Kidney (tissue), 14 donors: ENCODE data around the gene PLOD1. TPM values are rescaled to one million over a fixed set of nuclear protein-coding genes. Genes with fewer than 3 reads are reported as not detected.

Source experiments
- DNase-seq, 5 donors: peaks; one replicate each; pipeline ENCODE4 v3.0.0-alpha.2; 2013 to 2020
- FAIRE-seq: peaks from 2 replicates; lab custom pipeline; 2012; peaks lifted over from hg19 to GRCh38; lab: Jason Lieb, UNC
- H3K27ac ChIP-seq, 2 donors: one replicate each; pipeline ENCODE4 v1.7.0; 2013; ENCODE audit warnings: low read depth in 2 of 2, low read length in 2 of 2, inconsistent platforms in 1 of 2
- H3K27me3 ChIP-seq: one replicate; pipeline ENCODE4 v1.7.1; 2013; ENCODE audit warnings: low read length, inconsistent platforms; ENCODE audit not compliant: control insufficient read depth, insufficient read depth
- H3K36me3 ChIP-seq, 3 donors: one replicate each; pipeline versions ENCODE4 v1.7.0 to v1.7.1; 2013; ENCODE audit warnings: low read length in 3 of 3, control low read depth in 1 of 3, inconsistent platforms in 1 of 3; ENCODE audit not compliant: insufficient read depth in 3 of 3, control insufficient read depth in 2 of 3
- H3K4me1 ChIP-seq, 3 donors: one replicate each; pipeline versions ENCODE4 v1.7.0 to v1.7.1; 2013; ENCODE audit warnings: low read length in 3 of 3, inconsistent platforms in 1 of 3, low read depth in 1 of 3; ENCODE audit not compliant: control insufficient read depth in 2 of 3, insufficient read depth in 2 of 3
- H3K4me3 ChIP-seq, 3 donors: one replicate each; pipeline versions ENCODE4 v1.7.0 to v1.8.1; 2013; ENCODE audit warnings: low read length in 3 of 3, control low read depth in 1 of 3, inconsistent platforms in 1 of 3
- H3K9ac ChIP-seq, 3 donors: one replicate each; pipeline versions ENCODE4 v1.7.0 to v1.7.1; 2013; ENCODE audit warnings: low read length in 3 of 3, control low read depth in 1 of 3, inconsistent platforms in 1 of 3
- H3K9me3 ChIP-seq, 3 donors: one replicate each; pipeline versions ENCODE4 v1.7.0 to v1.7.1; 2013; ENCODE audit warnings: low read length in 3 of 3, control low read depth in 1 of 3, inconsistent platforms in 1 of 3; ENCODE audit not compliant: control insufficient read depth in 2 of 3, insufficient read depth in 1 of 3
- intact Hi-C: fragments of 100-400 bp; cut with DNase I; formaldehyde crosslinking; loops from one replicate; pipeline ENCODE4 v1.11.1; 2022
- polyA plus RNA-seq: library from polyadenylated mRNA; stranded (reverse); fragments of 350-450 nt; fragmentation: Illumina TruSeq; extraction: RNeasy Lipid Tissue Mini Kit (QIAGEN cat#74804); gene quantifications from one replicate; pipeline ENCODE4 v1.2.3, GENCODE V29; 2014; ENCODE audit warnings: low read depth, low replicate concordance; ENCODE audit not compliant: insufficient read depth
- total RNA-seq: library from RNA; stranded (reverse); fragmentation: NEBNext Ultra II Directional; extraction: Animal tissue kit (Norgen Biotek cat#: 25700); gene quantifications from one replicate; pipeline ENCODE4 v1.2.1, GENCODE V29; 2021
- TF ChIP-seq, protein P1 (sequence below): IDR thresholded peaks from 3 replicates; pipeline ENCODE4 v1.5.1; 2012; ENCODE audit warnings: mild to moderate bottlenecking, moderate library complexity, borderline replicate concordance; ENCODE audit not compliant: insufficient read depth; ENCODE audit errors: extremely low read depth
- donor health status: control.
- donor health status: control.
- donor health status: control.
- donor health status: control.
- donor health status: control.
- donor health status: DM: yes; HTN: yes; CAD: no.
- donor health status: Normal renal cell carcinoma (clear cell type).

The PLOD1 gene
- total and polyA plus RNA-seq, 2 donors from 2014 or later: 58.8 to 103 TPM

DNA sequence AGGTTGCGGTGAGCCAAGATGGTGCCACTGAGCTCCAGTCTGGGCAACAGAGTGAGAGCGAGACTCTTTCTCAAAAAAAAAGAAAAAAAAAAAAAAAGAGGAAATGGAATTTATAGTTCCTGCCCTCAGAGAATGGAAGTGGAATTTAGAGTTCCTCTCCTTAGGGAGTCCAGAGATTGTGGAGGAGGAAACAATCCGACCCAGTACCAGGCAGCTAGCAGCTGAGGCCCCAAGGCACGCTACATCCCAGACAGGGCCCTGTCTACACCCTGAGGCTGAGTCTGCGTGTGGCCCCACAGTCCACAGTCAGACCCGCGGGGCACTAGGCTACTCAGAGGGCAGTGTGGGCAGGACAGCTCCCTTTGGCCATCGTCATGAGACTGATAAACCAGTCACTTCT, 43.8 kb downstream of the PLOD1 start:
- peaks cover 0 to 9% (median 3%) of the 10 kb centered on the region in 3 donors for H3K36me3 ChIP-seq
- FAIRE-seq: no peak
- no peaks in the 10 kb centered on the region for H3K27me3 ChIP-seq
- H3K4me3 ChIP-seq: no peak overlapping the region
- intact Hi-C loops: no loop called here
- no peaks in the 10 kb centered on the region for H3K9me3 ChIP-seq
- peaks cover 0 to 15% (median 5%) of the 10 kb centered on the region in 3 donors for H3K4me1 ChIP-seq
- no peak for DNase-seq
- no peak overlapping the region for H3K27ac ChIP-seq
- TF ChIP-seq, protein P1, sequence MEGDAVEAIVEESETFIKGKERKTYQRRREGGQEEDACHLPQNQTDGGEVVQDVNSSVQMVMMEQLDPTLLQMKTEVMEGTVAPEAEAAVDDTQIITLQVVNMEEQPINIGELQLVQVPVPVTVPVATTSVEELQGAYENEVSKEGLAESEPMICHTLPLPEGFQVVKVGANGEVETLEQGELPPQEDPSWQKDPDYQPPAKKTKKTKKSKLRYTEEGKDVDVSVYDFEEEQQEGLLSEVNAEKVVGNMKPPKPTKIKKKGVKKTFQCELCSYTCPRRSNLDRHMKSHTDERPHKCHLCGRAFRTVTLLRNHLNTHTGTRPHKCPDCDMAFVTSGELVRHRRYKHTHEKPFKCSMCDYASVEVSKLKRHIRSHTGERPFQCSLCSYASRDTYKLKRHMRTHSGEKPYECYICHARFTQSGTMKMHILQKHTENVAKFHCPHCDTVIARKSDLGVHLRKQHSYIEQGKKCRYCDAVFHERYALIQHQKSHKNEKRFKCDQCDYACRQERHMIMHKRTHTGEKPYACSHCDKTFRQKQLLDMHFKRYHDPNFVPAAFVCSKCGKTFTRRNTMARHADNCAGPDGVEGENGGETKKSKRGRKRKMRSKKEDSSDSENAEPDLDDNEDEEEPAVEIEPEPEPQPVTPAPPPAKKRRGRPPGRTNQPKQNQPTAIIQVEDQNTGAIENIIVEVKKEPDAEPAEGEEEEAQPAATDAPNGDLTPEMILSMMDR: no peak
- no peak overlapping the region for H3K9ac ChIP-seq

DNA sequence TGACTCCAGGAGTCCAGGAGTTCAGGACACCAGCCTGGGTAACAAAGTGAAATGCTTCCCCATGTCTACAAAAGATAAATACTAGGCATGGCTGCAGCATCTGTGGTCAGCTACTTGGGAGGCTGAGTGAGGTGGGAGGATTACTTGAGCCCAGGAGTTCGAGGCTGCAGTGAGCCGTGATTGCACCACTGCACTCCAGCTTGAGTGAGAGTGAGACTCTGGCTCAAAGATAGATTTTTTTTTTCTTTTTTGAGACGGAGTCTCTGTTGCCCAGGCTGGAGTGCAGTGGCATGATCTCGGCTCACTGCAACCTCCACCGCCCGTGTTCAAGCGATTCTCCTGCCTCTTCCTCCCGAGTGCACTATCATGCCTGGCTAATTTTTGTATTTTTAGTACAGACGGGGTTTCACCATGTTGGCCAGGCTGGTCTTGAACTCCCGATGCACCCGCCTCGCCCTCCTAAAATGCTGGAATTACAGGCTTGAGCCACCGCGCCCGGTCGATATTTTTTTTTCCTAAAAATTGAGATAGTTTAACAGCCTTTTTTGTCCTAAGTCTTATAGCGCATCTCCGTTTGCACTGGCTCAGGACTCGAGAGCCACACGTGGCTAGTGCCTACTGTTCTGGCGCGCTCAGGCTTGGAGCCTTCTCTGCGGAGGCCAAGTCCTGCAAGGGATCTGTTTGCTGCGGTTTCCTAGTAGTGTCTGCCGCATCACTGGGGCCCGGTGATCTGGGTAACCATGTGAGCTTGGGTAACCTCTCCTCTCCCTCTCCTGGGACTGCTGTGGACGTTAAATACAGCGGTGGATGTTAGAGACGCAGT, 44.7 kb downstream of the PLOD1 start:
- H3K27ac ChIP-seq: peak overlapping the region; percentile 93 to 95
- no peaks in the 10 kb centered on the region for H3K9me3 ChIP-seq
- H3K9ac ChIP-seq: peak overlapping the region in 2 of 3 donors; percentile 49 to 81
- intact Hi-C loops: no loop called here
- FAIRE-seq: no peak
- no peaks in the 10 kb centered on the region for H3K27me3 ChIP-seq
- TF ChIP-seq, protein P1: no peak
- peak in 2 of 5 donors; percentile 76 to 84 for DNase-seq
- H3K4me1 ChIP-seq: peaks cover 0 to 20% (median 5%) of the 10 kb centered on the region in 3 donors
- peaks cover 2 to 15% (median 10%) of the 10 kb centered on the region in 3 donors for H3K36me3 ChIP-seq
- peak overlapping the region; percentile 42 to 86 (median 74) for H3K4me3 ChIP-seq

GRCh38 chr1:11979851-11980675, 45.5 kb downstream of the PLOD1 start, which contains the start of gene MFN2:
TSS of gene MFN2 (plus strand) at chr1:11980444. CDS start at chr1:11989169, 8,725 bp downstream.
- TF ChIP-seq, protein P1: no peak
- Histone ChIP-seq H3K4me1 (peaks cover 0 to 20% (median 5%) of the 10 kb centered on the region in 3 donors), H3K27me3 (no peaks in the 10 kb centered on the region), H3K9ac (peak within 1 kb of the TSS; percentile 40 to 97 (median 81)), H3K27ac (peak within 1 kb of the TSS; percentile 93 to 95), H3K36me3 (peaks cover 2 to 16% (median 10%) of the 10 kb centered on the region in 3 donors), H3K9me3 (no peaks in the 10 kb centered on the region), H3K4me3 (peak within 1 kb of the TSS; percentile 86 to 95 (median 87))
- intact Hi-C loops: no loop called here
- DNase-seq (peak; percentile 99), FAIRE-seq (no peak)
